Measurements from ENCODE around the gene CREG1. TPM values are rescaled to one million over a fixed set of nuclear protein-coding genes. Genes with fewer than 3 reads are reported as not detected.
A peak's percentile ranks its signal among the peaks of the same experiment; 100 is the strongest.
"Not testable (repeated sequence)": the region's sequence is repeated elsewhere in the genome, so short reads cannot be mapped to it uniquely, and the experiment has no call there.

Gene CREG1
- polyA plus RNA-seq, 3 donors = 110 to 125 (median 114) TPM

GRCh38 chr1:167575649-167576048 lies 22.1 kb upstream of the CREG1 start:
- DNase-seq (ENCODE audit: extremely low read depth in 1 of 11, low read depth in 9 of 11, low spot score in 4 of 11) = no peak

DNA sequence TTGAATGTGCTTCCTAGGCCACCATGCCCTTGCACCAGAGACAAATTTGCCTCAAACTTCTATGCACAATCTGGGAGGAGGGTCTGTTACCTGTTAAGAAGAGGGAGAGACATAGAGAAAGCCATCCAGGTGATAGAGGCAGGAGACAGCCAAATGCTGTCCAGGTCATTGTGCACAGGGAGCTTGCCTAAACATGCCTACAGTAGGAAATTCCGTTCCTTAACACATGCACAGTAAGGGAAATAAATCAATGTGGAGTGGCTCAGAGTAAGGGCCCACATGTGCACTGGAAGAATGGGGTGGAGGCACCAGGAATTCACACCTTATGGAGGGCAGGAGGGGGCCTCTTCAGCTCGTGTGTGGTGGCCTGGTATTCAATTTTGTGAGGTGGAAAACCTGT lies 19.5 kb upstream of the CREG1 start:
- no peak for DNase-seq (ENCODE audit: extremely low read depth in 1 of 11, low read depth in 9 of 11, low spot score in 4 of 11)

DNA sequence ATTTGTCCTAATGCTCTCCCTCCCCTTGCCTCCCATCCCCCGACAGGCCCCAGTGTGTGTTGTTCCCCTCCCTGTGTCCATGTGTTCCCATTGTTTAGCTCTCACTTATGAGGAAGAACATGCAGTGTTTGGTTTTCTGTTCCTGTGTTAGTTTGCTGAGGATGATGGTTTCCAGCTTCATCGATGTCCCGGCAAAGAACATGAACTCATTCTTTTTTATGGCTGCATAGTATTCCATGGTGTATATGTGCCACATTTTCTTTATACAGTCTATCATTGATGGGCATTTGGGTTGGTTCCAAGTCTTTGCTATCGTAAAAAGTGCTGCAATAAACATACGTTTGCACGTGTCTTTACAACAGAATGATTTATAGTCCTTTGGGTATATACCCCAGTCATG lies 17.1 kb upstream of the CREG1 start:
- DNase-seq (ENCODE audit: extremely low read depth in 1 of 11, low read depth in 9 of 11, low spot score in 4 of 11) = not testable (repeated sequence)

DNA sequence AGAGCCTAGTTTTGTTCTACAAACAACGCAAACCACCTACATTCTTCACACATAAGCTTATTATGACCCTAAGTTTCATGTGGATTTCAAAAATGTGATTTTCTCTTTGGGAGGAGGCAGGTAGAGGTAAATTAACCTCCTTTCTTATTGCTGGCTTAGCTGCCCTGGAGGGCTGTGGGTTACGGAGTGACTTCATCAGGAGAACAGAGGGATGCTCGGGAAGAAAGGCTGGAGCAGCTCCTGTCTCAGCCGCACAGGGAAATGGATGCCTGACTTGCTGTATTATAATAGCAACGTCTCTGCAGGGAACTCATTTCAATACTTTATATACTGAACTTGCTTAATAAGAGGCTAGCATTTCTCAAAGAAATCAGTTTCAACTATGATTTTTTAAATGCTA lies 14.1 kb upstream of the CREG1 start:
- no peak for DNase-seq (ENCODE audit: extremely low read depth in 1 of 11, low read depth in 9 of 11, low spot score in 4 of 11)

- no peak for DNase-seq (ENCODE audit: extremely low read depth in 1 of 11, low read depth in 9 of 11, low spot score in 4 of 11)
Measured at GRCh38 chr1:167566766-167567165, 13.2 kb upstream of the CREG1 start.

DNA sequence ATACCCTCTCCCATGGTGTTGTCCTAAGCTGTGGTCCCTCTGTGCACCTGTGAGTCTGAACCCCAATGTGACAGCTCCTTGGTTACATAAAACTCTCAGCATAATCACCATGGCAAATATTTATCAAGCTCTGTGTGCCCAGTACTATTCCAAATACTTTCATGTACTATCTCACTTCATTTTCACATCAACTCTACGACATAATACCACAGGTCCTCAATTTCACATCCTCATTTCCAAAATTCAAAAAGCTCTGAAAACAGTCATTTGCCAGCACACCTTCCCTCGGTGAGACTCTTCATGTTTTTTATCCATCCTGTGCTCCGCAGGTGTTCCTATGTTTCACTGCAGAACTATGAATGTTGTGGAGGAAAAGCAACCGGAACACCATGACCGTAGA lies 12.4 kb upstream of the CREG1 start:
- DNase-seq (ENCODE audit: extremely low read depth in 1 of 11, low read depth in 9 of 11, low spot score in 4 of 11) = no peak

GRCh38 chr1:167564612-167565270 lies 11.2 kb upstream of the CREG1 start:
- no peak for DNase-seq (ENCODE audit: extremely low read depth in 1 of 11, low read depth in 9 of 11, low spot score in 4 of 11)

DNA sequence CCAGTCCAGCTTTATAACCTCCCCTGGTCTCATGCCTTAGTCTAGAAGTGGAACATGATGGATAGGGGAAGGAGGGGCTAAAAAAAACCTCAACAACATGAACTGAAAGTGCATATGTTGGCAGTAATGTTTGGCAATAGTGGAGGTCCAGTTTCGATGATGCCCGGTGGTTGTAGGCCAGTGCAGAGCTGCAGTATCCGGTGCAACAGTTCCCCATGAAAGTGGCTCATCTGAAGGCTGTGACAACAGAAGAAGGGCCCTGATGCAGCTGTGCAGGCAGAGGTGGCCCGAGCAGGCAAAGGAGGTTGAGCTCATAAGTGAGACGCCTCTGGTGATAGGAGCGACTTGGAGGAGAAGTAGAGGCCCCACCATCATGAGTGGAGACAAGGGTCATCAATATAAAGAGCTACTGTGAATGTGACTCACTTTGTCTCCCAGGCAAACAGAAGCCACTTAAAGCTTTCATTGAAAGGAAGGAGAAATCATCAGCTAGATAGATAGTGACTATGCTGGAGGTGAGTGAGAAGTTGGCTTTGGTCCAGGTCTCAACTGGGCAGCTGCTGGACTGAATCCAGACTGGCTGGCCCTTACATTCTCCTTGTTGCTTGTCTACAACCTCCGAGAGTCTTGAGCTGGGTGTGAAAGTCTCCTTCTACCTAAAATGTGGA lies 10.2 kb upstream of the CREG1 start:
- no peak for DNase-seq (ENCODE audit: extremely low read depth in 1 of 11, low read depth in 9 of 11, low spot score in 4 of 11)

DNA sequence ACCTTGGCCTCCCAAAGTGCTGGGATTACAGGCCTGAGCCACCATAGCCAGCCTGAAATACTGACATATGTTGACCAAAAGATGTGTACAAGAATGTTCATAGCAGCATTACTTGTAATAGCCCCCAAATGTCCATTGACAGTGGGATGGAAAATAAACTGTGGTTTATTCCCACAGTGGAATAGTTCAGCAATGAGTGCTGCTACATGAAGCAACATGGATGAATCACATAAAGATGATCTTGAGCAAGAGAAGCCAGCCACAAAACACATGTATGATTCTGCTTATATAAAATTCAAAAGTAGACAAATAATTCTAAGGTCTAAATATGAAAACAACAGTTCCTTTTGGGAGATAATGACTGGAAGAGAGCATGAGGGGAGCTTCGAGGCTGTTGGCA lies 9.1 kb upstream of the CREG1 start:
- no peak for DNase-seq (ENCODE audit: extremely low read depth in 1 of 11, low read depth in 9 of 11, low spot score in 4 of 11)

GRCh38 chr1:167561753-167562152 lies 8.2 kb upstream of the CREG1 start:
- no peak for DNase-seq (ENCODE audit: extremely low read depth in 1 of 11, low read depth in 9 of 11, low spot score in 4 of 11)

DNA sequence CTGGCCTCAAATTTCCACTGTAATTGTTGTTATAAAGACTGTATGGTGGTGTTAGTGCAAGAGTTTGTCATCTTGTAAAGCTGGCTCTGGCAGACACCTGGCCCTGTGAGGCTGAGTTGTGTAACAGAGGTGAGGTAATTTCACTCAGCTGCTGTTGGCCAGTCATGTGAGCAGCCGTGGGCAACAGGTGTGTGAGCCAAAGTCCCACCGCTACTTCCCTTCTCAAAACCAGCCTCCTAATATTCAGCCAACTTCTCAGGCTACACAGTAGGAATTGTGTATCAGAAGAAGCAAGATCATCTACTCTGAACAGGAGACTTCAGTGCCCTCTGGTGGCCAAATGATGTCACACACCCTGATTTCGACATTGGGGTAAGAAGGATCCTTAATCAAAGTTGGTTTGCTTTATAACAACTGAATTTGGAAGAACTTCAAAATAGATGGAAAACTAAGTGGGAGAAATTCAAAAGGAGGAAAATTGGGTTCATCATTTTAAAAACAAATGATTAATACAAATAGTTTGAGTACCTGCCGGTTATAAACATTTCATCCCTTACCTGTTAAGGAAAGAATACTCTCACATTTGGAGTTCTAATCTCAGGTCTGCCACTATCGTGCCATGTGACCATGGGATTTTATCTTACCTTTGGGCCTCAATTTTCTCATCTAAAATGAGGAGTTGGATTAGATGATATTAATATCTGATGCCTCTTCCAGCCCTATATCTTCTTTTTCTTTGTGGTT lies 2.6 kb upstream of the CREG1 start:
- peak in 10 of 11 donors; percentile 38 to 67 (median 56) for DNase-seq (ENCODE audit: extremely low read depth in 1 of 11, low read depth in 9 of 11, low spot score in 4 of 11)

- not testable (repeated sequence) for DNase-seq (ENCODE audit: extremely low read depth in 1 of 11, low read depth in 9 of 11, low spot score in 4 of 11)
Measured at GRCh38 chr1:167555072-167555471, 1.5 kb upstream of the CREG1 start.

DNA sequence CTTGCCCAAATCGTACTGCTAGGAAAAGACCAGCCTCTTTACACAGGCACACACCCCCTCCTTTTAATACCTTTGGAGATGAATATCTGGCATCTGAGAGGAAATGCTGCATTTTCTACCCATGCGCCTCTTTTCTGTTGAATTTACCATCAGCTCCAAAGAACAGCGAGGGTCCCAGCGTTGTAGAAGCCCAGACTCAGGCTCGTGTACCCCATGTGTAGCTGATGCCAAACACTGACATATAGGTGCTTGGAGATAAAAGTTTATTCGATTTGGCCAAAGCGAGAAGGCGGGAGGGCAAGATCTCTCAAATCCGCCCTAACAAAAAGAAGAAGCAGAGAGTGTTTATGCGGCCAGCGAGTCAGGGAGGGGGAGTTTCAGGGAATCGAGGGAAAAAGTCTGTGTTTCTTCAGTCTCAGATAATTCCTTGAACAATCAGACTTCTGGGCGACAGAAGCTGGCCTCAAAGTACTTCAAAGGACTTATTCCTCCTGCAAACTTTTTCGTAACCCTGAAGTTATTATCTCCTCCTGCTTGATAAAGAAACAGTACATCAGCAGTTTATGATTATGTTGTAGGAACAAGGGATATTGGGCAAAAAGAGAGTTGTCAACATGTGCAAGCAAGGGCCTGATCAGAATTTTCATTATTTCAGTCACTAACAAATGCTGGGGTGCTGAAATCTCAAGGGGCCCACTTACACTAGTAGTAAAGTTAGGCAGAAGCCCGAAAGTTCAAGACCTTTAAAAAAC lies 642 bp upstream of the CREG1 start:
- no peak for DNase-seq (ENCODE audit: extremely low read depth in 1 of 11, low read depth in 9 of 11, low spot score in 4 of 11)

DNA sequence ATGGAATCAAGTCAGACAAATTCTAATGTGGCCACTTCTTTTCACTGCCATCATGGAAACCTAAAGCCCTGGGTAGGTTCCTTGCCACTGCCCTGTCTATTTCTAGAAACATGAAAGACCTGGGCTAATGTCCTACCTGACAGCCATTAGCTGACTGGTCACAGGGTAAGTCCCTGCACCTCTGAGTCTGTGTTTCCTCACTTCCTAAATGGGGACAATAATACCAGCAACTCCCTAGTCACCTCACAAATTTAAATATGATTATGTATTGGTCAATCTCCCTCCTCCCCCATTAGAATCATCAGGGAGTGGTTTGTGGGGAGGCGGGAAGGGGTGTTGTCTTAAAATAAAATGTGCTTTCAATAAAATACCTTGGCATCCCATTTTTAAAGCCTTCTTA lies 2.2 kb downstream of the CREG1 start:
- DNase-seq (ENCODE audit: extremely low read depth in 1 of 11, low read depth in 9 of 11, low spot score in 4 of 11) = no peak

GRCh38 chr1:167548059-167548932 lies 5.3 kb downstream of the CREG1 start:
- no peak for DNase-seq (ENCODE audit: extremely low read depth in 1 of 11, low read depth in 9 of 11, low spot score in 4 of 11)

DNA sequence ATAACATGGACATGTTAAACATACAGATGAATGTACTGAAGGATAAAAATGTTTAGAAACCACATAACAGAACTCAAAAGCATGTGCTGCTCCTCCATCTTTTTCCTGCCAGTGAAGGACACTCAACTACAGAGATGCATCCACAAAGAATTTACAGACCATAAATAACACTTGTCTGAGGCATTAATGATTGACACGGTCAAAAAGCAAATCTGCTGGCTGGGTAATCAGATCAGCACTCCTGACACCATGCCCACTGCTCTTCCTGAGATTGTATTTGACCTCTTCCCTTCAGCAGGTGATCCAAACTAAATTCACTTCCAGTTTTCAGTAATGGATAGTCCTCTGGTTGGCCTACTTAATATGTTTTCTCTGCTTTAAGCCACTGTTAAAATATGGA lies 6.6 kb downstream of the CREG1 start:
- no peak for DNase-seq (ENCODE audit: extremely low read depth in 1 of 11, low read depth in 9 of 11, low spot score in 4 of 11)

GRCh38 chr1:167545349-167545748 lies 8.2 kb downstream of the CREG1 start:
- DNase-seq (ENCODE audit: extremely low read depth in 1 of 11, low read depth in 9 of 11, low spot score in 4 of 11) = no peak

GRCh38 chr1:167544447-167545093 lies 9.0 kb downstream of the CREG1 start:
- DNase-seq (ENCODE audit: extremely low read depth in 1 of 11, low read depth in 9 of 11, low spot score in 4 of 11) = no peak
